Stimulated activated CD8-positive, alpha-beta memory T cell treated with anti-CD3 and anti-CD28 coated beads, Interleukin-12 subunit alpha, Interleukin-12 subunit beta, amount 100 ng/mL, for 1 hour (primary cell): ENCODE data around the gene MPP3.
"Not testable (repeated sequence)": the region's sequence is repeated elsewhere in the genome, so short reads cannot be mapped to it uniquely, and the experiment has no call there.

Experiments
- DNase-seq: peaks from one replicate; pipeline ENCODE4 v3.0.0-alpha.2; 2020; ENCODE audit warnings: low read depth

Gene MPP3, protein sequence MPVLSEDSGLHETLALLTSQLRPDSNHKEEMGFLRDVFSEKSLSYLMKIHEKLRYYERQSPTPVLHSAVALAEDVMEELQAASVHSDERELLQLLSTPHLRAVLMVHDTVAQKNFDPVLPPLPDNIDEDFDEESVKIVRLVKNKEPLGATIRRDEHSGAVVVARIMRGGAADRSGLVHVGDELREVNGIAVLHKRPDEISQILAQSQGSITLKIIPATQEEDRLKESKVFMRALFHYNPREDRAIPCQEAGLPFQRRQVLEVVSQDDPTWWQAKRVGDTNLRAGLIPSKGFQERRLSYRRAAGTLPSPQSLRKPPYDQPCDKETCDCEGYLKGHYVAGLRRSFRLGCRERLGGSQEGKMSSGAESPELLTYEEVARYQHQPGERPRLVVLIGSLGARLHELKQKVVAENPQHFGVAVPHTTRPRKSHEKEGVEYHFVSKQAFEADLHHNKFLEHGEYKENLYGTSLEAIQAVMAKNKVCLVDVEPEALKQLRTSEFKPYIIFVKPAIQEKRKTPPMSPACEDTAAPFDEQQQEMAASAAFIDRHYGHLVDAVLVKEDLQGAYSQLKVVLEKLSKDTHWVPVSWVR

DNA sequence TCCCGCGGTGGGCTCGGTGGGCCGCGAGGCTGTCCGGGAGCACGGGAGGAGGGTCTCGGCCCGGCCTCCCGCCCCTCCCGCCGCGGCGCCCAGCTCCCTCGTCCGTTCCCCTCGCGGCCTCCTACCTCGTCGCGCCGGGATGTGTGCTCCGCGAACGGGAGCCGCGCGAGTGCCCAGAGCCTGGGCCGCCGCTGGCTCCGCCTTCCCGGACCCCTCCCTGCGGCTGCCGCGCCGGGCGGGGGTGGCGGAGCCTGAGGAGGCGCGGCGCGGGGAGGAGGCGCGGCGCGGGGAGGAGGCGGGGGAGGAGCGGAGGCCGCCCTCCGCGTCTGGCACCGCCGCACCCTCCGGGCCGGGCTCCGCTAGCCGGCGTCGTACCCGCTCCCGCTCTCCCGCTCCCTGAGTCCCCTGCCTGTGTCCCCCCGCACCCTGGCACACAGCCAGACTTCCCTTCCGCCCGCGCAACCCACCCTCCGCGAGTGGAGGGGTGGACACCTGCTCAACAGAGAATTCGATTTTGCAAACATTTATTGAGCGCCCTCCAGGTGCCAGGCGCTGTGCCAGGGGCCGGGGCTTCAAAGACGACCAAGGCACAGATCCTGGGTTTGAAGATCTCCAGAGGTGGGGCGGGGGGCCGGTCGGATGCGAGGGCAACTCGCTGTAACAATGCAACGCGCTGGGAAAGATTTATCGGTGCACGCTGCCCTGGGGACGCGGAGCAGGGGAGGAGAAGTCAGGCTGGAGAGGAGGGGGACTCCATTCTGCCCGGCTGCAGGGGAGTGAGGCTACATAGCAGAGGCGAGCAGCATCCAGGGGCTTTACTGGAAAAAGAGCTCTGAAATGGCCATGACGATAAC lies at the start of gene MPP3:
MPP3 (minus strand) TSS at position 171 of the 854 bp plus-strand sequence. CDS start 1,240 bp downstream, outside the sequence.
- DNase-seq, result peak; percentile 26

GRCh38 chr17:43881758-43882505 lies 49.0 kb upstream of the MPP3 start:
- DNase-seq, result no peak

- no peak for DNase-seq
Measured at GRCh38 chr17:43881181-43881580, 48.2 kb upstream of the MPP3 start.

GRCh38 chr17:43880420-43880991 lies 47.6 kb upstream of the MPP3 start:
- no peak for DNase-seq

- no peak for DNase-seq
Measured at GRCh38 chr17:43879723-43880419, 46.9 kb upstream of the MPP3 start.

DNA sequence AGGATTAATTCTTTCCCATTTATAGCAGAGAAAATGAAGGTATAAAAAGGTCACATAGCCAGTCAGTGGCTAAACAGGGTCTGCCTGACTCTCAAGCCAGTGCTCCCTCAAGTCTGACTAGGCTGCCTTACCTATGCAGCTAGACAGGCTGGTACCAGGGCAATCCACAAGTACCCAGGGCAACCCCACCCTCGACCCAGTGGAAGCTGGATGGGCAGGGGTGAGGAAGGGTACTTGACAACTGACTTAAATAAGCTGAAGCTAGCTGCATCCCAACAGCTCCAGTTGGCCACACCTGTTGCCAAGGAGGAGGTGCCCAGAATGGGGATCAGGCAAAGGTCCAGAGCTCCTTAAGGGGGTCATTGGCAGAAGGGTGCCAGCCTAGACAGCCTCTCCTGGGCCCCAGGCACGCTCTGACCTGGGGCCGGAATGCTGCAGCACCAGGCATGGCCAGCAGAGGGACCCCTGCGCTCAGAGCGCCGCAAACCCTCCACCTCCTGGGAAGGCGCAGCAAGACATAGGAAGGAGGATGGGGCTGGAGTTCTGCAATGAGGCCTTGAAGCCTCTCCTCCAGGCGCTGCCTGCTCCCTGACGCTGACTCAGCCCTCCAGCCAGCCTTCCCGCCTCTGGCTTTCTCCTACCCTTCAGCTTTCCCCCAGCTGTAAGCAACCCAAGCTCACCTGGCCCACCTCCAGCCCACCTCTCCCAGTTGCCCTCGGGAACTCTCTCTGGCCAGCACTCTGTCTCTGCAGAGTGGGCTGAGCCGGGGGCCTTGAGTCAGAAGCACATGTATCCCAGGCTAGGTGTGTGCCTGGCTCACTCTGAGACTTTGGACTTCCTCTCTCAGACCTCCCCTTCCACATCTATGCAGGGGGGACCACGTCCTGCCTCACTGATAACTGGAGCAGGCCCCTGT lies 45.6 kb upstream of the MPP3 start:
- DNase-seq, result peak; percentile 41

DNA sequence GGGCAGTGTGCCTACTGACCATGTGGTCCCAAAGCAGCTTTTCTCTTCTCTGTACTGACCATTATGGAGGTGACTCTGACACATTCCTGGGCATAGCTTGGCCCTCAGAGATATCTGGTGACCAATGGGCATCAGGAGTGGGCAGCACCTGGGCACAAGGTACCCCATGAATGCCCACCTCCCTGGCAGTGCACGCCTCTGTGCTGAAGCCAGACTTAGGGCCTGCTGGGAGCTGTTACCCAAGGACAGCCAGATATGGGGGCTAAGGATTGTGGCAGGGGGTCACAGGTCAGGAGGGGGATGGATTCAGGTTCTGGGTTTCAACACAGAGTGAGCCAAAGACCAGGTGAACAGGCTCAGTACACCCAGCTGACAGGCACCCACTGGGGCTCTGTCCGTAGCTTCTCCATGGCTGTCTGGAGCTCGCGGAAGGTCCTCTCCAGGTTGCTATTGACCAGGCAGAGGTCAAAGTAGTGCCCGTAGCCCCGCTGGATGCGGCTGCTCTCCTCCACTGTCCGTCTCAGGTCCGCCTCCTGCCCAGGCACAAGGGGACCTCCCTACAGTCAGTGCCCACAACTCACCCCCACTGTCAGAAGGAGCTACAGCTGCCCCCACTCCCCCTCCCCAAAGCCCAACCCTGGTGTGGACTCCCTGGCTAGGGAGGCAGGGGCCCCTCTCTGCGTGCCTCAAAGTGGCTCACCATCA lies 44.7 kb upstream of the MPP3 start:
- DNase-seq, result no peak

DNA sequence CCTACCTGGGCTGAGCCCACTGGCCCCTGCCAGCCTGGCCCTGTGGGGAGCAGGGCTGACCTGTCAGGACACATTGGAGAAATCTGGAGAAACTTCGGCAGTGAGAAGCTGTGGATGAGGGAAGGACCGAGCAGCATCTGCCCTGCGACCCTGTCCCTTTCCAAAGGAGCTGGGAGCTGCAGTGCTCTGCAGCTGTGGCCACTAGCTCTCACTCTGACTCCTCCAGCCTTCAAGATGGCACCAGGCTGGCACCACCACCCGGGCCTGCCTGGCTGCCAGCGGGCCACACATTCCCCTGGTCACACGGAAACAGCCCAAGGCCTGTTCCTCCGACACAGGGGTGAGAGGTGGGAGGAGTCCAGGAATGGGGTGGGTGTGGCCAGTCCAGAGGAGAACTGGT lies 44.1 kb upstream of the MPP3 start:
- no peak for DNase-seq

DNA sequence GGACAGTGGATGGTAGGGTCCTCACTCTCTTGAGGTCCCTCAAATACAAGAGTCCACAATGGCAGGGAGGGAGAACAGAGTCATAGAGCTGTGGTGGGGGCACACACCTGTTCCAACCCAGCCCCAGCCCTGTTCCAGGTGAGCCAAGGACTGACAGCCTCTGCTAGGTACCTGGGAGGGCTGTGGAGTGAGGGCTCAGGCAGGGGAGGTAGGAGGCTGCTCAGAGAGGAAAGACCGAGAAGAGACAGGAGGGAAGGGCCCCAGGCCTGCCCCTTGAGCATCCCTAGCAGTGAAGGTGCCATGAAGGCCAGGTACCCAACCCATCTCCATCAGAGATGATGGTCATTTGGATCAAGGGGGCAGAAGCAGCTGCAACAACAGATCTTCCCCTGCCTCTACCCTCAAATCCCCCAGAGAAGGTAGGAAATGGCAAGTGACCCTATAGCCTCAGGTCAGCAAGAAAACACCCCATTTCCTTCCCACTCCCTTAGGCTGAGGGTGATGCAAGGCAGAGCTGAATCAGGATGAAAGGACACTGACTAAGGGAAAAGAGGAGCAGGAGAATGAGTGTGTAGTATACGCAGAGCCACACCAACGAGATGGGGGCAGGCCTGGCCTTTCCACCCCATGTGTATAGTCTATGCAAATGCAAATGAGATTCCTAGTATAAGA lies 42.7 kb upstream of the MPP3 start:
- DNase-seq, result no peak

- no peak for DNase-seq
Measured at GRCh38 chr17:43874293-43874692, 41.3 kb upstream of the MPP3 start.

DNA sequence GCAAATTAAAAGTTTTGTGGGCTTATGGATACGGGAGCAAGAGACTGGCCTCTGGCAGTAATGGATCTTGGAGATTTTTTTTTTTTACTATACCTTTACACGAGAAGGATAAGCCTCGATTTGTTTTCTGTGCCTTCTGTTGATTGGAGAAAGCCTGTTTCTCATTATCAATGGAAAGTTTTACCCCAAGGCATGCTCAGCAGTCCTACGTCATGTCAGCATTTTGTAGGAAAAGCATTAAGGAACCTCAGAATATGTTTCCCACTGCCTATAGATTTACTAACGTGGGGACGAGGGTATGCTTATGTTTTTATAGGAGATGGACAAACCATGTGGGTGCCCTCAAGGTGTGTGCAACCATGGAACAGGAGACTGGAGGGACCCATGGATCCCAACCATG lies 40.9 kb upstream of the MPP3 start:
- no peak for DNase-seq

GRCh38 chr17:43873091-43873490 lies 40.1 kb upstream of the MPP3 start:
- no peak for DNase-seq

- no peak for DNase-seq
Measured at GRCh38 chr17:43871946-43872690, 39.2 kb upstream of the MPP3 start.

GRCh38 chr17:43869031-43869430 lies 36.1 kb upstream of the MPP3 start:
- DNase-seq, result not testable (repeated sequence)

DNA sequence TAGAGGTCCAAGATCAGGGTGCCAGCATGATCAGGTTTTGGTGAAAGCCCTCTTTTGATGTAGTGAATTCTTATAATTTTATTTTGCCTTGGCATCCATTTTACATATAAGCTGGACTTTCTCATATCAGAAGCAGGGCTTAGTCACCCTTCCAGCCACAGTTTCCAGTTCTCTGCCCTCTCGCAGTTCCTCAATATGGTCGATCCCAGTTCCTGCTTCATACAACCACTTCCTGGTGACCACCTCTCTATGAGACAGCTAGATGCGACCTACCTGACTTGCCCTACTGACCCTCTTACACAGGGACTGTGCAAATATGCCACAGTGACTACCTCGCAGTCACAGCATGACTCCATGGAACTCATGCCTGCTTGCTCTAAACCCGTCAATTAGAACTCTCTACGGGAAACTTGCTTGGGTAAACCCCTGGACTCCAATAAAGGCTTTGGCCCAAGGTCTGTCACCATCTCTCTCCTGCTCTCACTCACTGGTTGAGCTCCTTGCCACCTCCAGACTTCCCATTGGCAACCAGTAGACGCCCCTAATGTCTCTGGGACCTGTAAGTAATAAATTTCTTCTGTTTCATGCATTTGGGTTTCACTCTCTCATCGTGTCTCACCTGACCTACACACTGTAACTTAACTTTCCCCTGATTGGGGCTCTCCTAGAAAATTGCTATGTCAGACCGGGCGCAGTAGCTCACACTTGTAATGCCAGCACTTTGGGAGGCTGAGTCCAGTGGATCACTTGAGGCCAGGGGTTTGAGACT lies 35.5 kb upstream of the MPP3 start:
- DNase-seq, result no peak

DNA sequence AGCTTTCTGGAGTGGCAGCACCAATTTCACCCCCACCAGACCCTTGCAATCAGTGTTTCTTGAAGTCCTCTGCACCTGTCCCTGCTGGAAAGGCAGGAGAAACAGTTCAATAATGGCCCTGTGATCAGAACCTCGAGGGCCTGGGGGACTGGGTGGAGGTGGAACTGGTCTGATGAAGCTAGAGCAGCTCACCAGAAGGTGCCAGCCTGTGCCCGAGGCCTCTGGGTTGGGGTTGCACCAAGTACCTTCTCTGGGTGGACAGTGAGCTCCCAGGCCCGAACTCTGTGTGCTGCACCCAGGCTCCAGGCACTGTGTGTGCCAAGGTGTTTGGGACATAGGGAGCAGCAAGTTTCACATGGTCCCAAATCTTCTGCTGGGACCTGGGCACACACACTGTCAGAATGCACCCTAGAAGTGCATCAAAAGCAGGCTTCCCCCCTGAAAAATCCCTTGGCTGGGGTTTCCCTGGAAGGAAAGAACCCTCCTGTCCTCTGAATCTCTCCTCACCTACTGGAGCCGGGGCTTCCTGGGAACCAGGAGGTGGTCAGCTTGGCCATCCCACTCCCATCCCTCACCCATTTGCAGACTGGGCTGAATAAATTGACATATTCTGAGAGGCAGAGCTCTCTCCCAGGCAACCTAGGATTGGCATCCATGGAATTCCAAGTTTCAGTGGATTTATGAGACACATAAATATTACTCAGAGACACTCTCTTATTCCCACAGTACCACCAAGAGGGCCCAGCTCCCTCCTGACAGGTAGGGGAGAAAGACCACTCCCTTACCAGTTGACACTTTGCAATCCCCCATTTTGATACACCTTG lies 31.4 kb upstream of the MPP3 start:
- DNase-seq, result no peak
